GM12878 (cell line): ENCODE data around the gene FCRLA. TPM values are rescaled to one million over a fixed set of nuclear protein-coding genes. Genes with fewer than 3 reads are reported as not detected.

Experiments
- ATAC-seq: fragments of 200-7000 bp; cut with Tn5 transposase; 3 replicates; pipeline ENCODE4 v1.9.1; 2020; ENCODE audit warnings: mild to moderate bottlenecking, moderate library complexity
- BruUV-seq: library from RNA; stranded (reverse); fragments of 400-500 nt; replicated peaks from 2 replicates; lab custom pipeline; 2021; lab: Mats Ljungman, UMichigan
- CTCF ChIA-PET: fragments of 300-600 bp; sonication (Branson Sonifier 250); formaldehyde crosslinking; extraction: SDS; loops from one replicate; lab custom pipeline; 2021; ENCODE audit warnings: inconsistent platforms; lab: Yijun Ruan, JAX
- POLR2A ChIA-PET: fragments of 350-600 bp; formaldehyde crosslinking; extraction: SDS; loops from one replicate; lab custom pipeline; 2021; ENCODE audit warnings: inconsistent platforms; lab: Charles Lee
- RAD21 ChIA-PET: fragments of 300-600 bp; sonication (Branson Sonifier 250); formaldehyde crosslinking; loops from one replicate; lab custom pipeline; 2023; ENCODE audit warnings: antibody characterized with exemption; ENCODE audit not compliant: unreplicated experiment; lab: Charles Lee
- SMC1A ChIA-PET: fragments of 300-600 bp; sonication (Branson Sonifier 250); formaldehyde crosslinking; loops from one replicate; lab custom pipeline; 2023; ENCODE audit not compliant: unreplicated experiment, uncharacterized antibody; lab: Charles Lee
- DNase-seq: peaks from one replicate; pipeline ENCODE4 v3.0.0-alpha.2; 2011; ENCODE audit warnings: low read depth, low spot score
- FAIRE-seq: peaks from 3 replicates; lab custom pipeline; 2011; peaks lifted over from hg19 to GRCh38; lab: Jason Lieb, UNC
- H2AFZ ChIP-seq: 2 replicates; pipeline ENCODE4 v1.6.0; 2011; ENCODE audit warnings: low read depth, low read length, control low read depth; ENCODE audit not compliant: control insufficient read depth
- H3K27ac ChIP-seq: 2 replicates; pipeline ENCODE4 v1.5.1; 2011; ENCODE audit warnings: control low read depth; ENCODE audit not compliant: control insufficient read depth, insufficient read depth
- H3K27me3 ChIP-seq, 2 experiments: replicated peaks in 1 of 2; 2 replicates each; pipeline versions ENCODE4 v1.6.0 to v1.6.1; 2011; ENCODE audit warnings: low read length in 1 of 2; ENCODE audit not compliant: control insufficient read depth in 2 of 2, insufficient read depth in 2 of 2
- H3K36me3 ChIP-seq, 2 experiments: 2 replicates each; pipeline ENCODE4 v1.5.1; 2011; ENCODE audit warnings: low read length in 1 of 2; ENCODE audit not compliant: control insufficient read depth in 2 of 2, insufficient read depth in 2 of 2
- H3K4me1 ChIP-seq: 2 replicates; pipeline ENCODE4 v1.6.1; 2011; ENCODE audit warnings: mild to moderate bottlenecking, low read length, moderate library complexity, mixed read lengths; ENCODE audit not compliant: control insufficient read depth, insufficient read depth
- H3K4me2 ChIP-seq: 2 replicates; pipeline ENCODE4 v1.6.0; 2011; ENCODE audit warnings: control low read depth; ENCODE audit not compliant: control insufficient read depth, insufficient read depth
- H3K4me3 ChIP-seq: fragments of 200-600 bp; sonication (generic); 2 replicates; pipeline ENCODE4 v1.5.1; 2016
- H3K79me2 ChIP-seq: 2 replicates; pipeline ENCODE4 v1.6.0; 2011; ENCODE audit warnings: low read length; ENCODE audit not compliant: control insufficient read depth, insufficient read depth
- H3K9ac ChIP-seq: 2 replicates; pipeline ENCODE4 v1.8.0; 2011; ENCODE audit warnings: low read length, control low read depth, mixed read lengths; ENCODE audit not compliant: control insufficient read depth, insufficient read depth
- H3K9me3 ChIP-seq: replicated peaks from 3 replicates; pipeline ENCODE4 v1.5.1; 2011; ENCODE audit warnings: mild to moderate bottlenecking, low read length; ENCODE audit not compliant: control insufficient read depth, insufficient read depth
- H4K20me1 ChIP-seq: 2 replicates; pipeline ENCODE4 v1.6.0; 2011; ENCODE audit not compliant: control insufficient read depth, insufficient read depth
- BACH1 ChIP-seq: fragments of 450-650 bp; IDR thresholded peaks from 2 replicates; pipeline ENCODE4 v1.6.1; 2017; ENCODE audit warnings: mild to moderate bottlenecking, borderline replicate concordance
- DPF2 ChIP-seq: fragments of 450-650 bp; IDR thresholded peaks from 2 replicates; pipeline ENCODE4 v1.6.1; 2017; ENCODE audit warnings: mild to moderate bottlenecking
- E2F8 ChIP-seq: fragments of 450-650 bp; IDR thresholded peaks from 2 replicates; pipeline ENCODE4 v1.6.1; 2018; ENCODE audit warnings: mild to moderate bottlenecking, low read depth, moderate library complexity; ENCODE audit not compliant: partially characterized antibody
- ESRRA ChIP-seq: IDR thresholded peaks from 2 replicates; pipeline ENCODE4 v1.6.1; 2012; ENCODE audit warnings: mild to moderate bottlenecking, low read length, improper control_type of control experiment
- IRF4 ChIP-seq: IDR thresholded peaks from 2 replicates; pipeline ENCODE4 v1.6.1; 2011; ENCODE audit warnings: low read depth, low read length
- JUNB ChIP-seq: IDR thresholded peaks from 2 replicates; pipeline ENCODE4 v1.6.1; 2016; ENCODE audit warnings: antibody characterized with exemption, mild to moderate bottlenecking
- JUND ChIP-seq: IDR thresholded peaks from 2 replicates; pipeline ENCODE4 v1.6.1; 2012; ENCODE audit warnings: low read depth, mild to moderate bottlenecking, low read length, improper control_type of control experiment, moderate library complexity
- MTA3 ChIP-seq: IDR thresholded peaks from 2 replicates; pipeline ENCODE4 v1.6.1; 2012; ENCODE audit warnings: low read length, inconsistent platforms, borderline replicate concordance
- NR2F1 ChIP-seq: fragments of 450-650 bp; conservative IDR thresholded peaks from 2 replicates; pipeline ENCODE4 v1.6.1; 2017; ENCODE audit warnings: mild to moderate bottlenecking
- SMARCA5 ChIP-seq: fragments of 450-650 bp; IDR thresholded peaks from 2 replicates; pipeline ENCODE4 v1.6.1; 2017; ENCODE audit warnings: mild to moderate bottlenecking
- ZNF622 ChIP-seq: fragments of 450-650 bp; IDR thresholded peaks from 2 replicates; pipeline ENCODE4 v1.6.1; 2017; ENCODE audit warnings: mild to moderate bottlenecking, inconsistent platforms
- WGBS: methylation state at CpG from one replicate; pipeline ENCODE4 v1.1.6; 2016; ENCODE audit warnings: low lambda C conversion rate; ENCODE audit not compliant: insufficient replicate concordance, insufficient coverage; ENCODE audit errors: missing lambda C conversion rate; 5-methylcytosine and 5-hydroxymethylcytosine counted together
- in situ Hi-C: fragments of 300-500 bp; cut with MboI; formaldehyde crosslinking; loops from 9 replicates; pipeline ENCODE4 v1.14.3; 2018; ENCODE audit warnings: mixed read lengths
- intact Hi-C: fragments of 100-400 bp; cut with micrococcal nuclease; formaldehyde crosslinking; loops from one replicate; pipeline ENCODE4 v1.14.2; 2022; ENCODE audit not compliant: unreplicated experiment
- polyA plus RNA-seq, 11 experiments: library from polyadenylated mRNA; depleted of rRNA in 4 of 11; unstranded in 6 of 11; stranded (reverse) in 5 of 11; fragments of >200 nt; fragmentation: Nextera tagmentation in 4 of 11; fragmentation: Illumina TruSeq in 1 of 11; extraction: Ambion mirVana in 4 of 11; extraction: Trizol in 1 of 11; gene quantifications; 1 replicate in 1 of 11; 2 replicates in 10 of 11; pipeline versions ENCODE4 v1.2.1 to v1.2.3, GENCODE V29; 2011 to 2016; ENCODE audit warnings: inconsistent platforms in 2 of 11, missing spikeins in 2 of 11, low read depth in 1 of 11
- total RNA-seq, 4 experiments: library from RNA; depleted of rRNA in 3 of 4; stranded (reverse); fragments of >200 nt in 3 of 4; fragmentation: Illumina TruSeq in 1 of 4; extraction: Trizol in 1 of 4; gene quantifications; 2 replicates each; pipeline versions ENCODE4 v1.2.1 to v1.2.3, GENCODE V29; 2013 to 2021

The FCRLA gene
- total and polyA plus RNA-seq, 10 of the 15 experiments (the other 5 are each of a cell fraction or from before 2014, with no cell fraction given), result 130 to 714 (median 374) TPM

DNA sequence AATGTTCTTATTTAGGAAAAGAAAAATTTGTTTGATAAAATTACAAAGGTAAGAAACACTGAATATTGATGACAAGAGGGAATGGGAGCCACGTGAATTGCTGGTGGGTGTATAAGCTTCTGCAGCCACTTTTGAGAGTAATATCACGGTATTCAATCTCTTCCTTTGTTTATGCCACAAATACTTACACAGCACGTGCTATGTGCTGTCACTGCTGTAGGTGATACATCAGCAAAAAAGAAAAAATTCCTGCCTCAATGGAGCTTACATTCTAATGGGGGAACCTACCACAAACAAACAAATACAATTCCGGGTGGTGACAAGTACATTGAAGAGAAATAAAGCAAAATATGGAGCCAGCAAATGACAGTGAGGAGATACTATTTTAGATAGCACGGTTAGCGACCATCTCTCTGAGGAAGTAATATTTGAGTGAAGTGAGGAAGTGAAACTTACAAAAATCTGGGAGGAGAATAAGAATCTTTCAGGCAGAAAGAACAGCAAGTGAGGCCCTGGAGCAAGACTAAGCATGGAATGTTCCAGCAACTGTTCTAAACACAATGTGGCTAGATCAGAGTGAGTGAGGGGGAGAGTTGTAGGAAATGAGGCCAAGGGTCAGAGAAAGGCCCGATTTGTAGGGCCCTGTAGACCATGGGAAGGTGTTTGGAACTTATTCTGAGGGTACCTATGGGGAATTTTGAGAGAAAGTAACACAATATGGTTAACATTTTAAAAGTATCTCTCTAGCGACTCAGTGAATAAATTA lies 11.7 kb downstream of the FCRLA start (continued):
- peak; percentile 91 for TF ChIP-seq DPF2
- TF ChIP-seq MTA3, result peak; percentile 34; the same call in 1 of the 2 replicates
- no peak for TF ChIP-seq E2F8
- TF ChIP-seq NR2F1, result peak; percentile 52; the same call in 1 of the 2 replicates

DNA sequence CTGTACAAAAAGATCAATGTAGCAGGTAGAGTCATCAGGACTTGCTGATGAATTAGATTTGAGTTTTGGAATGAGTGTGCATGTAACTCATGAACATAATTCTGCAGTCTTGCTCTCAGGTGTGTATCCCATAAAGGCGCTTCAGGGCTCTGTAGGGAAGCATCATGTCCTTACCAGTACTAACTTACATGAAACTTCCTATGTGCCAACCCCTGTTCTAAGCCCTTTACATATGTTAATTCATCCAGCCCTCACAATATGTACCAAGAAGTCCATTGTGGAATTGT lies 12.2 kb downstream of the FCRLA start:
- no peaks in the 10 kb centered on the region for H3K36me3 ChIP-seq
- SMC1A ChIA-PET, result interaction anchor here (1.0 to 1.2 kb wide), 3 partner anchors 18 to 96 kb away, joined by 3 to 4 read pairs (median 3); no protein-coding TSS in a partner anchor
- in situ Hi-C loops, result no loop called here
- no peak overlapping the region for H2AFZ ChIP-seq
- H3K9me3 ChIP-seq, result no peaks in the 10 kb centered on the region
- DNase-seq (no peak), ATAC-seq (peak; percentile 71), FAIRE-seq (no peak)
- peaks cover 45% of the 10 kb centered on the region for H3K4me1 ChIP-seq
- POLR2A ChIA-PET, result interaction anchor here (1.6 kb wide), 1 partner anchor 10 kb away, joined by 4 read pairs; no protein-coding TSS in a partner anchor
- no peak overlapping the region for H3K9ac ChIP-seq
- RAD21 ChIA-PET, result interaction anchor here (0.9 to 2.0 kb wide), 2 partner anchors 12 to 19 kb away, joined by 3 to 10 read pairs; partner anchors contain the start of gene FCRLA
- H3K4me3 ChIP-seq, result 0 out of 2 replicates have a peak overlapping the region, but pooled peaks have one; percentile 41
- no peaks in the 10 kb centered on the region for H4K20me1 ChIP-seq
- H3K27ac ChIP-seq, result peak overlapping the region; percentile 77
- CTCF ChIA-PET, result no interaction called here
- intact Hi-C loops, result no loop called here
- WGBS, result 0% methylated on average over 1 of the region's 1 CpG
- peak overlapping the region; percentile 72 for H3K4me2 ChIP-seq
- no TSS peak for BruUV-seq
- no peak for TF ChIP-seq ESRRA
- peak; percentile 54 for TF ChIP-seq JUNB
- peak; percentile 6; the same call in 1 of the 2 replicates for TF ChIP-seq IRF4
- TF ChIP-seq SMARCA5, result 0 out of 2 replicates have a peak, but pooled peaks have one; percentile 4
- no peak for TF ChIP-seq JUND
- no peak for TF ChIP-seq ZNF622
- TF ChIP-seq NR2F1, result 0 out of 2 replicates have a peak, but pooled peaks have one; percentile 2
- no peak for TF ChIP-seq BACH1
- H3K79me2 ChIP-seq, result no peaks in the 10 kb centered on the region
- H3K27me3 ChIP-seq, result no peaks in the 10 kb centered on the region
